GM19351 (cell line): ENCODE results near the gene NUP210L.

Experiments
- ATAC-seq: cut with Tn5 transposase; IDR thresholded peaks from one replicate; pipeline ENCODE4 v1.9.1; 2021; ENCODE audit warnings: mild to moderate bottlenecking, moderate library complexity; ENCODE audit not compliant: unreplicated experiment

Gene NUP210L

DNA sequence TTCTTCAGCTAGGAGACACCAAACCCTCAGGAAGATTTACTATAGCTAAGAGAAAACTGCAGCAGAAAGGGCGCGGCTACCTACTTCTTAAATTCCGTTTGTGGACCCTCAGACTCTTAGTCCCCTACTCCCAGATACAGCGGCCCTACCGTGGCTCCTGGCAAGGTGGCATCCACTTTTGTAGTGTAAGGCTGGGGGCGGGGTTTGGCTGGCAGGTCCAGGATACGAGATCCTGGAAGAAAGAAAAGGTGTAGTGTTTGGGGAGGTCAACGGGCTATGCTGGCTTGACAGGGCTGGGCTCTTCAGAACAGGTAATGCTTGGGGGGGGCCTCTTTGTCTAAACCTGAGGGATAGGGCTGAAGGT lies 186.9 kb downstream of the NUP210L start:
- no peak for ATAC-seq

DNA sequence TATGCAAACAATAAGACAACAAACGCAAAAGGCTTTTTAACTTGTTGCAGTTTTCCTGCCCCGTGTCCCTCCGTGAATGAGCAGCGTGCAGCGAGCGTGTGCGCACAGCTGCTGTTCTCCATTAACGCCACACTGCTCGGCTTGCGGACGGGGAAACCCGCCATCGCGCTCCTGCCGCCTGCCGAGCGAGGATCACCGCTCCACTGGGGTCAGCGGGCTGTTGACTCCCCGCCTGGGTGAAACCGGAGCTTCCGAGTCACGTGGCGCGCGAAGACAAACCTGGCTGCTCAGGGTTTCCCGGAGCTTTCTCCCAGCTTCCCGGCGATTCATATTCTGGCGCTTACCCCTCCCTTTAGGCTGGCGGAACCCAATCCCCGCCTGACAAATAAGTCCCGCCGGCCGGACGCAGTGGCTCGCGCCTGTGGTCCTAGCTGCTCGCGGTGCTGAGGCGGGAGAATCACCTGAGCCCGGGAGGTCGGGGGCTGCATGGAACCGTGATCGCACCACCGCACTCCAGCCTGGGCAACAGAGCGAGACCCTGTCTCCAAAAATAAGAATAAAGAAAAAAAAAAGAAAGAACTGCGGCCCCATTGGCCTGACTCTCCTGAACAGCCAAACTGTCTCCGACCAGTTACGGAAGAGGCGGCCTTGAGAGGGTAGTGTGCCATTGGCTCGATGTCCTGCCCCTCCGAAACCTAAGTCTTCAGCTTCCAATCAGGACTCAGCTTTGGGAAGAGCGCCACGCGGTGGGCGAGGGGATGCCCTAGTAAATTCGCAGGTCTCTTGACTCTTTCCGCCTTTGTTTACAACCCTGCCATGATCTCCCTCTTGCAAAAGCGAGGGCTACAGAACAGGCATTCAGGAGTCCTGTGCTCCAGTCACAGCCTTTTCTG lies 187.5 kb downstream of the NUP210L start, which contains the start of gene CREB3L4:
TSS of gene CREB3L4 (plus strand) at position 796 of the 893 bp plus-strand sequence. CDS start 624 bp downstream, outside the sequence.
- peak; percentile 75 for ATAC-seq

DNA sequence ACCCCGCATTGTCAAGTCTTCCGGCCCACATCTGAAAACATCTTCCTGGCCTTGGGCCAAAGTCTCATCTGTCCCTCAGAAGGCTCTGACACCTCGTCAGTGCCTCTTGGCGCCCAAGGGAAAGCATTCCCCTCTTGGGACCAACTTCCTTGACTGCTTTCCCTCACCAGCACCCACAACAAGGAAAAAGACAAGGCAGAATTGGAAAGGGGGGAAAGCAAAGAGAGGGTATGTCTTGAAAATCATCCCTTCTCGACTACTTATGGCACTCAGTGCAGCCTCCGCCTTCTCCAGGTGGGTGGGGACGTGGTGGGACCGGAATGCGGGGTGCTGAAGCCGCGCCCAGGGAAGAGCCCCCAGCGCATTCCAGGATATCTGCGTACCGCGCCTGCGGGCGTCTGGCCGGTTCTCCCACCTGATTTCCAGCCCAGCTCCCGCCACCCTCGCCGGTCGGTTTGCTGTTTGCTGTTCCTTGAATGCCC lies 191.0 kb downstream of the NUP210L start:
- peak; percentile 10 for ATAC-seq

DNA sequence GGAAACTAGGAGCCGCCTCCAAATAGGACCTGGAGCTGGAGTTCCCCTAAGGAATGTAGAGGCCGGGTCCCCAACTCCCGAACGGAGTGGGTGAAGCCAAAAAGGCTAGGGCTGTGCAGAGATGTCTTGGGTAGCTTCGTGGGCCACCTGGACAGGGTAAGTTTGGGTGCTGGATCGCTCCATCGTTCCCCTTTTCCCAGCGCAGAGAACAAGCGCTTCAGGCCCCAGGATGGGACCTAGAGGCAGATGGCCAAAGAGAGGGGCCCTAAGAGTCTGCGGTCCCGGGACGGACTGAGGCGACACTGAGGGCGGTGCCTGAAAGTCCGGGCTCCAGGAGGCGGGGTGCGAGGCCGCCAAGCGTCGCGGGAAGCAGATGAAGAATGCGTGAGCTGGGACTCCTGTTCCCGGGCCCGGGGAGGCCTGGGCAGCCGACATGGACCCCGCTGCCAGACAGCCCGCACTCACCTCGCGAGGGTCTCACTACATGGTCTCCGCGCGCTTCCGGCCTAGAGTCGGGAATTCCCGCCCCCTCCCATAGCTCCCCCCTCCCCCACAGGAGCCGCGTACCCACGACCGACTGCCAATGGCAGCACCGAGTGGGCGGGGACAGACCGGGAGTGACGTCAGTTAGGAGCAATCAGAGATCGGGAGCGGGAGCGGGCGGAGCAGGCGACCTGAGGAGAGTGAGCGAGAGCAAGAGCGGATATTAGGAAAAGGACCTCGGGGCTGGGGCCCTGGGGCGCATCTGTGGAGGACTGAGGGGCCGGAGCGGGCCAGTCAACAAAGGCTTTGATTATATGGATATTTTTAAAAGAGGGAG lies 191.6 kb downstream of the NUP210L start, which contains the start of gene SLC39A1:
TSS of gene SLC39A1 (minus strand) at position 508 of the 820 bp plus-strand sequence. CDS start 822 bp downstream, outside the sequence.
- peak; percentile 40 for ATAC-seq

DNA sequence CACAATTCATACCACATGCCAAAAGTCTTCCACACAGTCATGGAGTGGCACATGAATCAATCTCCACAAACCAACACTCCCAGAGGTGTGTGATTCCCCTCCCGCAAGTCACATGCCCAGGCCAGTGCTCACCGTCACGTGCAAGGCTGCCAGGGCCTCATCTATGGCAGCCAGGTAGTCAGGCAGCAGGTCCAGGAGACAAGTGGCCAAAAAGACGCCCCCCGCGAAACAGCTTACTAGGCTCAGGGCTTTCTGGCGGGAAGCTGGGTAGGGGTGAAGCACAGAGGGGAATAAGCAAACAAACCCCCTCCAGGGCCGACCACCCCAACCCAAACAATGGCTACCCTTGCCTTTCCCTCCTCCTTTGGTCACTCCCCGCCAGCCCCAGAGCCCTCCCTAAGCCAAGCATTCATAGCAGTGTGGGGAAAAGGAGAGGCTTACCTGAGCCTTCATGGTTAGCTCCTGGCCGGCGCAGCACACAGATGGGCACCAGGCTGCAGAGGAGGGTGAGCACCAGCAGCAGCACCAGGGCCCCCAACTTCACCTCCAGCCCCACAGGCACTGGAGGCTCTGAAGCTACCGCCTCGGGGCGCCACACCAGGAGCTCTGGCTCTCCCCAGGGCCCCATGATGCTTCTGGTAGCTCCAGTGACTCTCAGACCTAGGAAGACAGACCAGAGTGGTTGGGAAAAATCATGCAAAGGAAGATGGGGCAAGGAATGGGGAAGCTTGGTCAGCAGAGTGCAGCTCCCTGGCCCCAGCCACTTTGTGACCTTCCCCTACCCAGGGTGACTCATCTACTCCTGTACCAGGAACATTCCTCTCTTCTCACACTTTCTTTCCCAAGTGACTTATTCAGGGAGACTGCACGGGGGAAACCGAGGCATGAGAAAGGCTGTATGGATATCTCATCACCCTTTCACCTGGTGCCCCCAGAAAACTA lies 192.5 kb downstream of the NUP210L start:
- no peak for ATAC-seq

DNA sequence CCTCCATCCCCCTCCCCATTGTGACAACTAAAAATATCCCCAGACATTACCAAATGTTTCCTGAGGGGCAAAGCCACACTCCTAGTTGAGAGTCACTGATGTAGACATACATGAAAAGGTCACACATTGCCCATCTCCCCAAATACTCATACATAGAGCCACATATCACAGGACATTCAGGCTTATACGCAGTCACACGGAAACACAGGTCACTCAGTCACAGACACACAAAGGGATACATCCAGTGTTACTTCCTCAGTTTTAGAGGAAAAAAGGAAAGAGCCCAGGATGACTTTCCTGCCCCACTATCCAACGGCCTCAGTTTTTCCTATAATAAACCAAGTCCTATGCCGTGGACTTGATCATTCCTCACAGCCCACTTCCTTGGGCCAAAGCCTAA lies 193.5 kb downstream of the NUP210L start:
- no peak for ATAC-seq

DNA sequence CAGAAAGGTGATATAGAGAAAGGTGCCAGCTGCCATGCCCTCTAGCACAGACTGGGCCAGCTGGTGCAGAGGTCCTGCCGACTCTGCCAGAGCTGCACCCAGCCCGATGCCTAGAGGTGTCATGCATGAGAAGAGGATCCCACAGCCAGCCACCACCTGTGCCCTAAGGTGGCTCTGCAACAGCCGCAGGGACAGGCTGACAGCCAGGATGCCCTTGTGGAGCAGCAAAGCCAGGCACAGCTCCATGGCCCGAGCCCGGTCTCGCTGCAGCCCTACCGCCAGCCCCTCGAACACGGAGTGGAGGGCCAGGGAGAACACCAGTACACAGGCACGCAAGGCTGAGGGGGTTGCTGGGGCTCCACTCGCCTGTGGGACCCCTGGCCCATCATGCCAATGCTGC lies 194.7 kb downstream of the NUP210L start:
- ATAC-seq, result no peak

DNA sequence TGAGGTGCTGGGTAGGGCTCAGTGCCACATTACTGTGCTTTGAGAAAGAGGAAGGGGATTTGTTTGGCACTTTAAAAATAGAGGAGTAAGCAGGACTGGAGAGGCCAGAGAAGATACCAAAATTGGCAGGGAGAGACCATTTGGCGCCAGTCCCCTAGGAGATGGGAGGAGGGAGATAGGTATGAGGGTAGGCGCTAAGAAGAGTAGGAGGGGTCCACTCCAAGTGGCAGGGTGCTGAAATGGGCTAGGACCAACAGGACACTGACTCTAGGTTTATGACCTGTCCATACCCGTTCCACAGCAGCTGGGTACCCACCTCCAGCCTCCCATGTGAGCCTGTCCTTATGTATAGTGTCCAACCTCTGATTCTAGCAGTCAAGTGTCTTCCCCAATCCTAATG lies 195.4 kb downstream of the NUP210L start:
- no peak for ATAC-seq

DNA sequence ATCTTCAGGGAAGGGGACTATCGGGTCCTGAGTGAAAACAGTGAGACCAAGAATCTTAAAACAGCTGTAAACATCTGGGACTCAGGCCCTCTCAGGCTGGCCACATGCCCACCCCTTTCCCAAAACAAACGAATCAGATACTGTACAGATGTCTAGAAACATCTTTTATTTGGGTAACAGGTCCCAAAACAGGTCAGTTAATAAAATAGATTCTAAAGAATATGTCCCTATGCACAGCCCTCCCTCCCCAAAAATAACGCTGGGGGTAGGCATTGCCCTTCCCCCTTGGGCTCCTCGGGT lies 196.0 kb downstream of the NUP210L start:
- ATAC-seq, result no peak

DNA sequence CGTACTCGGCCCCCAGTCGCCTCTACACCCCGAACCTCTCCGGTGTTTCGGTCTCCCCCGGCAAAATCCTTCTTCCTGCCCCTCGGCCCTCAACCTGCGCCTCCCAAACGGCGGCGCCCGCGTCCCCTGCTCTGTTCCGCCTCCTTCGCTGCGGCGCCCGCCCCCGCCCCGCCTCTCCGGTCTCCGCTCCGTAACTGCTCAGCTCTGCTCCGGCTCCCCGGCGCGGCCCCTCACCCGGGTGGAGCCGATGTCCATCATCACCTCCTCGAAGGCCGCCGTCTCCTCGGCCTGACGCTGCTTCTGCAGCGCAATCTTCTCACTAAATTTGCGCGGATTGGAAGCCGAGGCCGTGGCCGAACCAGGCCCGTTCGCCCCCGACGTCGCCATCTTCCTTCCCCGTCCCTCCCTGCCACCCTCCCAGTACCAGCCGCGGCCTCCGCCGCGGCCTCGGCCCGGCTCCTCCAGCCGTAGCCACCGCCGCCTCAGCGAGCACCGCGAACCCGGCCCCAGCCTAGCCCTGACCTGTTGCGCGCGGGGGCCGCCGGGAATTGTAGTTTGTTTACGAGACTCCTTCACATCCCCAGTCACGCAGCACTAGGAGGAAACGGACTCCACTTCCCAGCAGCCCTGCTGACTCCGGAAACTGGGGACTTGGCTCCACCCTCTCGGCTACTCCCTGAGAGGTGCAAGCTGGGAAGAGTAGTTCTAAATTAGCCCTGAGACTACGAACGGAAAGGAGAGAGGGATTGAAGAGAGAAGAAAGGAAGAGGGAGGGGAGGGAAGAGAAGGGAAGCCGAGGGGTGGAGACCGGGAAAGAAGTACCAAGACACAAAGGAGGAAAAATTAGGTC lies 196.5 kb downstream of the NUP210L start, which contains the start of gene CRTC2:
TSS of gene CRTC2 (minus strand) at position 502 of the 850 bp plus-strand sequence. CDS start at position 387, 115 bp downstream.
- peak; percentile 74 for ATAC-seq

DNA sequence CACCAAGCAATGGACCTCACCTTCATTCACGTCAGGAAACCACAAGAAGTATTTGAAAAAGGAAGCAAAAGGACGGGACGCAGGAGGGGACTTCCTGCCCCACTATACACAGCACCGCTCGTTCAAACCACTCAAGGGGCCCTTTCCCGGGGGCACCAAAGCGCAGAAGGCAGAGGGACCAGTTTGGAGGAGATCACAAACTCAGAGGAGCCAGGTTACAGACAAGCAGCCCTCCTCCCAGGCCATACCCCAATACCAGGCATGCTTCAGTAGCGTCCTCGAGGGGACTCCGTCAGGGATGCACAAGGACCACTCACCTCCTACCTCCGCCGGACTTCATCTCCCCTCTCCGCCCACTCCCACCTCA lies 197.1 kb downstream of the NUP210L start:
- ATAC-seq, result peak; percentile 18

DNA sequence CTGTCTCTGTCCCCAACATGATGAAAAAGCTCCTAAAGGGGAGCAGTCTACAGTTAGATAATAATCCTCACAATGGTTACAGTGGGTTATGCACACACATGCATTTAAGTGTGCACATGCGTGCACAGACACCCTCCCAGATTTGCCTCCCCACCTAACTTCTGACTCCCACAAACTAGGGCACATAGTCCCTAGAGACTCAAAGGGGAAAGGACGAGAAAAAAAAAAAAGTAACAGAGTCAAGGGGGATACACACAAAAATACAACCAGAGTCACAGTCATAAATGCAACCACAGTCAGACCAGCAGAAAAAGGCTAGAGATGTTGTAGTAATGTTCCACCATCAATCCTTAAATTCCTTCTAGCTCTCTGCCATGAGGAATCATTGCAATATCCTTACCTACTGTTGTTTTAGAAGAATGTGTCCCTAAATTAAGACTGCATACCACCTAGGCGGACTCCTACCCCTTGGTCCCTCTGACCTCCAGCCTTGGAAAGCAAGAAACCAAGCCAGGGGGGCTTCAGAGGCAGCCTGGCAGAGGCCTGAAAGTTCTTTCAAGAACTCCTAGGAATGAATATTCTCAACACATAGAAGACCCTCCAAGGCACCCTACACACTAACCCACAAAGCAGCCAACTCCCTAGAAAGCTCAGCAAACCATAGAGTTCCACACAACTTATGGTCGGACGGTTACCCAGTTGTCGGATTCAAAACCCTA lies 197.7 kb downstream of the NUP210L start:
- ATAC-seq, result no peak

DNA sequence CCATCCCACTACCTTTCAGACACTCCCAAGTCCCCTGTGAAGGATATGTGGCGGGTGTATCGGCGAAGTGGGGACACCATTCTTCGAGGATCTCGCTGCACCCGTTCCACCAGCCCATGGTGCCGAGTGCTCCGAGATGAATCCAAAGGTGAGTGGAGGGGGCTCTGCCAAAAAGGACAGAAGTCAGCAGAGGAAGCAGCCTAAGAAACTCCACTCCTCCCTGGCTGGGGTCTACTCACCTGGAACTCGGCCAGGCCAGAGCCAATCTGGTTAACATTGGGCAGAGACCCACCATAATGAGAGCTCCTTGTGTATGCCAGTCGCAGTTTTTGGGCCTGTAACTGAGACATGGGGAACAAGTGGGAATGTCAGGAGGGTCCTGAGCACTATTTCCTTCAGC lies 200.0 kb downstream of the NUP210L start:
- ATAC-seq, result no peak

DNA sequence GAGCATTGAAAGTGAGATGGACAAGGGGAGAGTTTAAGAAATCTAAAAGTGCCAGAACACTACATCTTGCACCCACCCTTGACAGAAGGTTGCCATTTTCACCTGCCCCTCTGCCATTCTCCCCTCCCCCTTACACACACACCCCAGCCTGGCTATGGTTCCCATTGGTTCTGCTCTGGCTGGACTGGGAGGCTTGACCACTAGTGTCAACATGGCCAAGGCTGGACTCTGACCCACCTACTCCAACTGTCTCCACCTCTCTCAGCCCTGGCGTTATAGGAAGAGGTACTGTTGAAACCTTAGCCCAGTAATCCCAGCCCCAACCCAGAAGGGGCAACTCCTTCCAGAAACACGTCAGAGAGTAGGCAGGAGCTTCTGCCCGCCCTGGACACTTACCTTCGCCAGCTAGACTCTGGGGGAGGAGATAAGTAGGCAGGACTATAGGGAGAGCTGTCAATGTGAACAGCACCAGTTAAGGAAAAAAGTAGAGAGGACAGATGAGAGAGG lies 201.0 kb downstream of the NUP210L start:
- no peak for ATAC-seq

DNA sequence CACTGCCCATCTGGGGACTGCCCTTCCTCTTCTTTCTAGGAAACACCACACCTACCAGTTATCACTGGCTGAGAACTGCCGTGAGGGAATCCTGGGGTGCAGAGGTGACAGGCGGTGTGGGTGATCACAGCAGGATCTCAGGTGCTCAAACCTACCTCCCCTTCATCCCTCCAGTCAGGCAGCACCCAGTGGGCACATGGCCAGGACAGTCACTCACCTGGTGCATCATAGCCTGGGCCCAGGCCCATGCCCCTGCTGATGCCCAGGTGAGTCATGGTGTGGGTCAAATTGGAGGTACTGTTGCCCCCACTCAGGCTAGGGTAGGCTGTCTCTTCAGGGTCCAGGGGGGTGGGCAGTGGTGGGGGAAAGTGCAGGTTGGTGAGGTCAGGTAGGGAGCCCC lies 203.1 kb downstream of the NUP210L start:
- ATAC-seq, result no peak

DNA sequence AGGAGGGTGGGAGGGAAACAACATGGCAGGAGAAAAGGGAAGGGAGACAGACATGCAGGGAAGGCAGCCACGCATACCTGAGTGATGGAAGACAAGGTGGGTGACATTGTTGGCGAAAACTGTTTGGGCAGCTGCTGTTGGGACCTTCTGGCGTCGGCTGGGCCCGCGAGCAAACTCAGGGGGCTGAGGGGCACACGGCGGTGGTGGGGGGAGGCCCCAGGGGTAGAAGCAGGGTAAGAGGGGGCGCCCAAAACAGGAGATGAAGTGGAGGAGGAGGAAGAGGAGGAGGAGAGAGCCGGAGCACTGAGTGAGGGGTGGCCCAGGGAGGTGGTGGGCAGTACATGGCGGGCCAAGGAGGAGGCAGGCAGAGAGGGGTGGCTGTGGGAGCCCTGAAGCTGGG lies 203.7 kb downstream of the NUP210L start:
- ATAC-seq, result no peak

DNA sequence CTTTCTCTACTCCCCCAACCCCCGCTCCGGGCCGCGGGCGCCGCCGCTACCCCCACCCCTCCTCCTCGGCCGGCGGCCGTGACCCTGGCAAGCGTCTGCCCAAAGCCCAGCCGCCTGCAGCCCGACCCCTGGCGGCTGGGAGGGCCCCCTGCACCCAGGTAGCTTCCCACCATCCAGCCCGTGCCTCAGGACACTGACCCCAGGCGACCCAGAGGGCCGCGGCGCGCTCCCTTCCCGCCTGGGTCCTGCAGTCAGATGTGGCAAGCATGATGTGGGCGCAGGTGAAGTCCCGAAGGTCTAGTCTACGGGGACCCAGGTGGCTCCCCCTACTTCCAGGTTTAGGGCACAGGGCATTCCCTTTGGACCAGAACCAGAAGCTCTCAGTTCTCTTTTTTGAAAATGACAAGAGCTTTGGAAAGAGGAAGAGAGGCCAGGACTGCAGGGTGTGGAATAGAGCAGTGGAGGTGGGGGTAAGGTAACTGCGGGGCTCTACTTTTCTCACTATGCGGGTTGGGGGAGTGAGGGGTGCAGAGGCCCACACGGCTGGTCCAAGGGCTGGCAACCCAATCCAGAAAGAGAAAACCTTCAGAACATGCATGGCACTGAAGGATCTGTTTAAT lies 208.1 kb downstream of the NUP210L start, which contains the start of gene DENND4B:
TSS of gene DENND4B (minus strand) at position 97 of the 620 bp plus-strand sequence. CDS start 2,344 bp downstream, outside the sequence.
- ATAC-seq, result peak; percentile 59
